Activated T-cell treated with anti-CD3 and anti-CD28 coated beads for 4 hours (primary cell): Measurements from ENCODE around the gene MOV10.
A peak's percentile ranks its signal among the peaks of the same experiment; 100 is the strongest.
"Not testable (repeated sequence)": the region's sequence is repeated elsewhere in the genome, so short reads cannot be mapped to it uniquely, and the experiment has no call there.

Source experiments
- DNase-seq: peaks from one replicate; pipeline ENCODE4 v3.0.0-alpha.2; 2020

Gene MOV10

GRCh38 chr1:112674440-112674985 is at the start of gene MOV10:
TSS of gene MOV10 (plus strand) at chr1:112674659. CDS start at chr1:112674913, 254 bp downstream.
- peak; percentile 31 for DNase-seq

GRCh38 chr1:112625696-112626095 is 48.8 kb upstream of the MOV10 start:
- DNase-seq, result no peak

- DNase-seq, result no peak
These were observed 48.3 kb upstream of the MOV10 start for GRCh38 chr1:112626193-112626592.

- no peak for DNase-seq
These were observed 47.6 kb upstream of the MOV10 start for GRCh38 chr1:112626887-112627286.

- DNase-seq, result no peak
These were observed 45.9 kb upstream of the MOV10 start for GRCh38 chr1:112628516-112628915.

GRCh38 chr1:112629256-112629655 is 45.2 kb upstream of the MOV10 start:
- no peak for DNase-seq

GRCh38 chr1:112633628-112634027 is 40.8 kb upstream of the MOV10 start:
- no peak for DNase-seq

- no peak for DNase-seq
These were observed 40.1 kb upstream of the MOV10 start for GRCh38 chr1:112634367-112634766.

- DNase-seq, result no peak
These were observed 38.4 kb upstream of the MOV10 start for GRCh38 chr1:112636056-112636455.

- DNase-seq, result no peak
These were observed 37.7 kb upstream of the MOV10 start for GRCh38 chr1:112636597-112637253.

GRCh38 chr1:112637254-112638109 is 37.0 kb upstream of the MOV10 start:
- no peak for DNase-seq

- DNase-seq, result no peak
These were observed 36.4 kb upstream of the MOV10 start for GRCh38 chr1:112638110-112638428.

- not testable (repeated sequence) for DNase-seq
These were observed 34.0 kb upstream of the MOV10 start for GRCh38 chr1:112640437-112640836.

- no peak for DNase-seq
These were observed 31.4 kb upstream of the MOV10 start for GRCh38 chr1:112643080-112643479.

- no peak for DNase-seq
These were observed 28.2 kb upstream of the MOV10 start for GRCh38 chr1:112646225-112646624.

GRCh38 chr1:112651205-112651604 is 23.3 kb upstream of the MOV10 start:
- no peak for DNase-seq

GRCh38 chr1:112665857-112666256 is 8.6 kb upstream of the MOV10 start:
- no peak for DNase-seq

- no peak for DNase-seq
These were observed 7.5 kb upstream of the MOV10 start for GRCh38 chr1:112666946-112667345.

- DNase-seq, result no peak
These were observed 2.5 kb upstream of the MOV10 start for GRCh38 chr1:112672009-112672408.

- no peak for DNase-seq
These were observed 1.6 kb upstream of the MOV10 start for GRCh38 chr1:112672842-112673241.

GRCh38 chr1:112673592-112674439 is 643 bp upstream of the MOV10 start:
- DNase-seq, result no peak

- DNase-seq, result peak; percentile 19
These were observed 698 bp downstream of the MOV10 start for GRCh38 chr1:112674986-112675727.
